HG02840 (cell line): ENCODE measurements around the gene CFAP68.

Source experiments
- ATAC-seq: cut with Tn5 transposase; IDR thresholded peaks from one replicate; pipeline ENCODE4 v1.9.1; 2021; ENCODE audit warnings: mild to moderate bottlenecking, moderate library complexity, moderate number of reproducible peaks; ENCODE audit not compliant: unreplicated experiment, low FRiP score

CFAP68 gene, protein sequence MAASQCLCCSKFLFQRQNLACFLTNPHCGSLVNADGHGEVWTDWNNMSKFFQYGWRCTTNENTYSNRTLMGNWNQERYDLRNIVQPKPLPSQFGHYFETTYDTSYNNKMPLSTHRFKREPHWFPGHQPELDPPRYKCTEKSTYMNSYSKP

DNA sequence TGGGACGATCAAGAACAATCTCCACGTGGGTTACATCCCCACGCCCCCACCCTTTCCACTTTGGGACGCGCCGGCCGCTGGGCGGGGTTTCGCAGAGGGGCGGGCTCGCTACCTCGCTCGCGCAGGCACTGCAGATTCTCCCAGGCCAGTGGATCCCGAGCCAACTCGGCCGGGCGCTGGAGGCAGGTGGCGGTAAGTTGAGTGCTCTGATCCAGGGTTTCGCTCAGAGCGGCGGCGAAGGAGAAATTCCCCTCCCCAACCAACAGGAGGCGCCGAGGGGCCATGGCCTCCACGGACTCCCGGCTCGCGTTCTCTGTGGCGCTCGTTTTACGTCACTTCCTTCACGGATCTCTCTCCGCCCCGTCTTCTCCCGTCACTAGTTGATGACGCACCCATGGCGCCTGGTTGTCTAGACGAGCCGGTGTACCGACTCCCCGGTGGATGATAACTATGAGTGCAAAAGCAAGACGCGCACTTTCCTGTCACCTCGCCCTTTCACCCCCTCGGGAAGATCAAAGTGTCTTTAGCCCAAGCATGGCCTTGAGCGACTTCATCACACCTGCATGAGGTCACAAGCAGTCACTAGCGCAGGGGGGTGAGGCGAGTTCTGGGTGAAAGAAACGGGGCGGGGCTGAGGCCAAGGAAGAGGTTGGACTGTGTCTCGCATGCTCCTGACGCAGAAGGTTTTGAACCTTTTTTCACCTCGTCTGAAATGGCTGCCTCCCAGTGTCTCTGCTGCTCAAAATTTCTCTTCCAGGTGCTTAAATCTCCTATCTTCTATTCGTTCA lies at the start of gene CFAP68, which contains the start of gene FDXACB1:
CFAP68 (plus strand) TSS at position 693 of the 788 bp plus-strand sequence; CDS start at position 713, 20 bp downstream.
FDXACB1 (minus strand) TSS at position 317 of the 788 bp plus-strand sequence; CDS start at position 284, 33 bp downstream.
- ATAC-seq, result peak; percentile 93

DNA sequence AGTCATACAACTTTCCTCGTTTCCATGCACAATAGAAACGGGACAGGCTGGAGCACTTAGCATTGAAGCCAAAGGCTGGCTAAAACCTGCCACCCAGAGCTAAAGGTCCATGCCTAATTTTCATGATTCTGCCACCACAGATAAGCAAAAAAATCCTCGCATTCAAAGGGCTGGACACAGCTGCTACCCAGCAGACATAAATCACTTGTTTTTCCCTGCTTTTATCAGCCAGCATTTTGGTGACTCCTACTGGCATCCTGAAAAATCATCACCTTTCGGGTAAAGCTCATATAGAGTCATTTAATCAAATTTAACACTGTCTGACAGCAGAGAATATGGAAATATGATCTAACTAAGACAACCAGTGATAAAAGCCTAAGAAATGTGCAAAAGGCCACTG lies 45.8 kb upstream of the CFAP68 start:
- ATAC-seq, result no peak

DNA sequence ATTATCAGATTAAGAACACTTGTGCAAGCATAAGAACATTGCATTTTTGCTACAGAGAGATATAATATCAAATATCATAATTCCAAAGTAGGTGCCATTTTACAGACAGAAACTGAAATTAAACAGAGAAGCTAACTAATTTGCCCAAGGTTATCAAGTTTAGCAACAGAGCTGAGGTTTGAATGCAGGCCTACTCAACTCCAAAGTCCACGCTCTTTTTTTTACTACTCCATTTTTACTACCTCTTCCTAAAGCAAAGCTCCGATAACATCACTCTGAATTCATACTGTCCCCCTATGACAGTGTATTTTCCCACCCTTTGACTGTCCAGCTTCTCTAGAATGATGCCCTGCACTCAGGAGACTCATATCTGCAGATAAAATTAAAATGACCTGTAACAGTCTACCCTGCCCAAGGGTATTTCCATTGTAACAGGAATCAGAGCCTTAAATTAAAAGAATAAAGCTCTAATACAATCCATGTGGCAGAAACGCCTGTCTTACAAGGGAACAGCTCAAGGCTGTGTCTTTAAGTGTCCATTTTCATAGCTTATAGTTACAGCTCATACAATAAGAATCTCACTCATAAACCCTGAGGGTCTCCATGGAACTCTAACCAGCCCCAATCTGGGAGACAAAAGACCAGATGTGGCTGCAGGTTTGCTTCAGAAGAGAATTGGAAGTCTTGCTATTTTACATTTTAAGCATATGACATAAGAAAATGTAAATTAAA lies 44.7 kb upstream of the CFAP68 start:
- ATAC-seq, result no peak

DNA sequence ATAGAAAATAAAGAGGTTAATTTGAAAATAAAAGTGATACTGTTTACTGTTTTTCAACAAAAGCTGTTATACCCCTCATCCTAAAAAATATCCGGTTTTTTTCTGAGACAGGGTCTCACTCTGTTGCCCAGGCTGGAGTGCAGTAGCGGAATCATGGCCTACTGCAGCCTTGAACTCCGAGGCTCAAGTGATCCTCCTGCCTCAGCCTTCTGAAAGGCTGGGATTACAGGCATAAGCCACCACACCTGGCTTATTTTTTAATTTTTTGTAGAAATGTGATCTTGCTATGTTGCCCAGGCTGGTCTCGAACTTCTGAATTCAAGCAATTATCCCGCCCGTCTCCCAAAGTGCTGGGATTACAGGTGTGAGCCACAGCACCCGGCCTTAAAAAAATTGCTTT lies 43.7 kb upstream of the CFAP68 start:
- ATAC-seq, result no peak

DNA sequence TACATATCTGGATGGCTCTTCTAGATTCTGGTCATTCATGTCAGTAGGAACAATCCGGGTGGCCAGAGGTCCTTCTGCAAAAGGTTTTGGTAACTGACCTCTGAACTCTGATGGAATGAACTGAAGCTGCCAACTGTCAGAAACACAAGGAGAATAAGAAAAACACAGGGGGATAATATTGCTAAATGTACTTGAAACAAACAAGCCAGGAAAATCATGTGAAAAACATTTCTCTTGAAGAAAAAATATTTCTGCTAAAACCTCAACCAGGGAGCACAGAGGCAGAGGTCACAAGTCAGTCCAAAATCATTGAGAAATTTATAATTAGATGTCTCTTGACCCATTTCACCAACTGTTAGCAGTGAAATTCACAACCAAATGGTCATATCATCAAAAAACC lies 43.2 kb upstream of the CFAP68 start:
- ATAC-seq, result no peak

DNA sequence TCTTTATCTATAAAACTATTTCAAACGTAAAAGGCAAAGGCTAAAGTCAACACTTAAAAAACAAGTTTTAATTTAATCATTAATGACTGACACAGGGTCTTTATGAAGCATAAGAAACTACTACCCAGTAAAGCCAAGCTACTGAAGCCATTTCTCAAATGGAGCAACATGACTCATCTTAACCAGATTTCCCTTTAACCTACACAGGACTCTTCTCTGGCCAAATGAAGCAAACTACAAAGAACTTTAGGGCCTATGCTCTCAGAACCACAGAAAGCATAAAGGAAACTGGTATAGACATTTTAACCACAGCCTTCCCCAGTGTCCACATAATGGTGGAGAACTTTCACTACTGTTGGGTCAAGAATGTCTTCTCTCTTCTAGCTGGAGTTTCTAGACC lies 42.6 kb upstream of the CFAP68 start:
- ATAC-seq, result peak; percentile 76

DNA sequence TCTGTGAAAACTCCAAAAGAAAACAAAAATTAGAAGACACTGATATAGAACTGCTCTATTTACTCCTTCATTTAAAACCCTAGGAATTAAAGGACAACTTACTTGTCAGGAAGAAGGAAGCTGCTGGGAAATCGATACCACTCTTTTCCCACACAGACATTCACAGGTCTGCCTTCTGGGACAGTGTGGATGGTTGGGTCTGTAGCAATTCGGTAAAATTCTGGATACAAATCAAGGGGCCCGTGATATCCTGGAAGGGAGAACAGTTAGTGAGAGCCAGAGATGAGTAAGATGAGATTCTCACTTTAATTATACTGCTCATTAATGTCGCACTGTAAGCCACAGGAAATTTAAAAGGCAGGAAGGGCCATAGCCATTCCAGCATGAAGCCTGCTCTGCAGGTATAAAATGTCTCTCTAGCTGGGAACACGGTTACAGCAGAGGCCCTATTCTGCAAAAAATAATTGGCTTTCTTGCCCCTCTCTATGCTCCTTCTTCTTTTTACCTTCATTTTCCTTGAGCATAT lies 41.9 kb upstream of the CFAP68 start:
- no peak for ATAC-seq

DNA sequence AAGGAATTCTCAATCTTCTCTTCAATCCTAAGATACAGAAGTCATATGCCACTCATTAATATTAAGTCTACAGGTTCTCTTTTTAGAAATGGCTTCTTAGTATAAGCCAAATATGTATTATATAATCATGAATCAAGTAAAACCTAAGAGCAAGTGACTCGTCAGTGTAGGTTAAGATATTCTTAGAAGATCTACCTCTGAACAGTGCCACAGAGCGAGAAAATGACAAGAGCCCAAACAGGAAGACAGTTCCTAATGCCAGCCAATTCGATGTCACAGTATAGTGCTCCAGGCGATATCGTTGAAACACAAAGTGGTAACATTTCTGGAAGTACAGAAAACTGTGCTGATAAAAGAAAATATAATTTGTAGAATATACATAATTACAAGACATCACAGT lies 41.3 kb upstream of the CFAP68 start:
- ATAC-seq, result no peak

DNA sequence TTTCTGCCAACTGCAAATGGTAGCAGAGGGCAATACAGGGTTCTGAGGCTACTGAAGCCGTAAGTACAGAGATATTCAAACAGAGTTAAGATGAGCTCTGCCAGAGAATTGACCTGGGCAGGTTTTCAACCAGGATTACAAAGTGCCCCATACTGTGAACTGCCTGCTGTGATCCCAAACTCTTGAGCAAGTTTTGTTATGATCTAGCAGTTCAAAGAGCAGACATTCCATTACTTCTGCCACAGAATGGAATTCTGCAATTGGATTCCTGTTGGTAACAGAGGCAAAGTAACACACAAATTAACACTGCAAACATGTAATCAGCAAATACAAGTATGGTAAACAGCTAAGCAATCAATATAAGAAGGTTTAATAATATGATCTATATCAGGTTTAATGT lies 39.2 kb upstream of the CFAP68 start:
- no peak for ATAC-seq

DNA sequence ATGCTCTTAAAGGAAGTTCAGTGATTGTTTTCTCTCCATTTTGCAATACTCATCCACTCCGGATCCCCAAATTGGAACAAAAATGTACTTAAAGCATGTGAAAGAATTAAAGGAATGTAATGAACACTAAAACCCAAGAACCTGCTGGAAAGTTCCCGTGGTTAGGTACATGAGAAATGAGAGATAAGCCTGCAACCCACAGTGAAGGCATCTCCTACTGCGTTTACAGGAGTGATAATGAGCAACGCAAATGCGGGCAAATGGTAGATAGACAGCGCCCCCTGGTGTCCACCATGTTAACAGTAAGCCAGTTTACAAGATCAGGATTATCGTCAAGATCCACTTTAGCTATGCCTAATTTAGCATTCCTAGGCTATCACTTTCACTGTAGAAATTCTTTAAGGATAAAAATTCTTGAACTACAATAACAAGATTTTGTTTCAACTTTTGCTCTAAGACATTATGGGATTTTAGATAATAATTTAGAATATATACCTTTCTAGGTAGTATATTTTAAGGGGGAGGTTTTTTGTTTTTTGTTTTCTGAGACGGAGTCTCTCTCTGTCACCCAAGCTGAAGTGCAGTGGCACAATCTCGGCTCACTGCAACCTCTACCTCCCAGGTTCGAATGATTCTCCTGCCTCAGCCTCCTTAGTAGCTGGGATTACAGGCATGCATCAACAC lies 37.8 kb upstream of the CFAP68 start:
- no peak for ATAC-seq

DNA sequence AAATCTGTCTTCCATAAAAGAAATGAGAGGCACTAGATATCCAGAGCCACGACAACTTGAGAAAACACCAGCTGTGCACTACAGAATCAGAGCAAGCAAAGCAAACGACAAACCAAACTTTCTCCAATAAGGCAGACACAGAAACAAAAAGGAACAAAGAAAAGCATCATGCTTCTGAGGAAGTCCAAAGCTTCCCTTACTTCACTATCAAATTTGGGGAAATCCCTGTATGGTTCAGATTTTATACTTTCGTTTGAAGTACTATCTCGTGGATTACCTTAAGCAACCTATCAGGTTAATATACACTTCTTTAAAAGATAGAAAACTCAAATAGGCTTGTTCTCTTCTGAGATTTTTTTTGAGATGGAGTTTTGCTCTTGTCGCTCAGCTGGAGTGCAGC lies 35.7 kb upstream of the CFAP68 start:
- ATAC-seq, result no peak

DNA sequence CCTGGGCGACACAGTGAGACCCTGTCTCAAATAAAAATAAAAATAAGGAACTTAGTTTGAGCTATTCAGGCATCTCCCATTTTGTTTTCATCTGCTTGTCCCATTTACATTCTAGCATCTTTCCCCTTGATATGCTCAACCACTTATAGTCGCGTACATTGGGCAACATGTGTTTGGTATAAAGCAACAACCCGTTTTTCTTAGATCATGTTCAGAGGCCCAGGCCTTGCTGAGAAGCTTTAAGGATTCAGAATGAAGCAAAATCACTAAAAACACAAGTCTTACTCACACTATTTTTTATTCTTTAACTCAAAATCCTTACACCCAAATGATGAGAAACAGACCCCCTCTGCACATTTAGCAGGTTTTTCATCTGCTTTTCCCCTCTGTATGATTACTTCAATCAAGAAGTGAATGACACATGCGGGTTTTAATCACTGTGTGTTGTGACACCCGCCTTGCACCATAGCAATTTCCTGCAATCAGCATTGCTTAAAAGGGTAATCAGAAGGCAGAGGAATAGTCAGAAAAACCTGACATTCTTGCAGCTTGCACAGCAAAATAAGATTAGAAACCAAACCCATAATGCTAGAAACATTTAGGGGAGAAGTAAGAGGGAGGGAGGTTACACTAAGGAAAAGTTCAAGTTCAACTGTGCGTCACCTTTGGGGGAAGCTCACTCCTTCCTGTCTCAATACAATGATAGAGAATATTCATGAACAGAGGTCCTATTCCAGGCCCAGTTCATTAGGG lies 33.9 kb upstream of the CFAP68 start:
- ATAC-seq, result no peak

DNA sequence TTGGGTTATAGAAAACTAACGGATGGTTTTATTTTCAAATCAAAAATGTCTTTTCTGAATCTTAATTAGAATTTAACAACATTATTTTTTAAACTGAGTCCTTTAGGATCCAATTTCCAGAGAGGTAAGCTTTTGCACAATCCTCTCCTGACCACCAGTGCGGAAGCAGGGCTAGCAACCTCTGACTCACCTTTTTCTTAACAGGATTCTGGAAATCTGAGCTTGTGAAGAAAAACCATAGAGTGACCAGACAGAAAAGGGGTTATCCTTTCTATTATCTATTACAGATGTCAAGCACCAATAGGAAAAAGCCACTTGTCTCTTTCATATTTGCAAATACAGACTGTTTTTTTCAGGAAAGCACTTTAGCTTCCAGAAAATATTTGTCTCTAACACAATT lies 33.3 kb upstream of the CFAP68 start:
- no peak for ATAC-seq

DNA sequence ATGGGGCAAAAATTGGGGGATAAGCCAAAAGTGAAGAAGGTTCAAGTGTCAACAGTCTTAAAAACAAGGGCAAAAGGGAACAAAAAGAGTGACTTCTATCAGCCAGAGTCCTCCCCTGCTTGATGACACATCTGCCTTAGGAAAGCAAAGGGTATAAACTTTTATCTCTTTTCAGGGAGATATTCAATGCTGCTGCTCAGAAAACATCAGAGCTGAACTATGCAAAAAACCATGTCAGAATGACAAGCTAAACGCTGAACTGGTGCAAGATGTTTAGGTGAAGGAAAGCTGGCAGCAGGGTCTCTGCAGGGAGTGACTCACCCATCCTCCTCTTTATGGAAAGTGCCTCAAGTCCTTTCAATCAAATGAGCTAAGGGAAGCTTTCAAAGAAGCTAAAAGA lies 32.7 kb upstream of the CFAP68 start:
- ATAC-seq, result no peak

DNA sequence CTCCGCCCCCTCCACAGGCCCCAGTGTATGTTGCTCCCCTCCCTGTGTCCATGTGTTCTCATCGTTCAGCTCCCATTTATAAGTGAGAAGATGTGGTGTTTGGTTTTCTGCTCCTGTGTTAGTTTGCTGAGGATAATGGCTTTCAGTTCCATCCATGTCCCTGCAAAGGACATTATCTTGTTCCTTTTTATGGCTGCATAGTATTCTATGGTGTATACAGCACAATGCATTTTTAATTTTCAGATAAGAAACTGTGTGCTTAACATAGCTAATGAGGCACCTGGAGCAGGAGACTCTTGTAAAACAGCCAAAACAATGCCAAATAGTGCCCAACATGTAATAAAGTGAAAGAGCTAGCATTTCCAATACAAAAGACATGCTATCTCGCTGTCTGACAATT lies 29.7 kb upstream of the CFAP68 start:
- no peak for ATAC-seq

DNA sequence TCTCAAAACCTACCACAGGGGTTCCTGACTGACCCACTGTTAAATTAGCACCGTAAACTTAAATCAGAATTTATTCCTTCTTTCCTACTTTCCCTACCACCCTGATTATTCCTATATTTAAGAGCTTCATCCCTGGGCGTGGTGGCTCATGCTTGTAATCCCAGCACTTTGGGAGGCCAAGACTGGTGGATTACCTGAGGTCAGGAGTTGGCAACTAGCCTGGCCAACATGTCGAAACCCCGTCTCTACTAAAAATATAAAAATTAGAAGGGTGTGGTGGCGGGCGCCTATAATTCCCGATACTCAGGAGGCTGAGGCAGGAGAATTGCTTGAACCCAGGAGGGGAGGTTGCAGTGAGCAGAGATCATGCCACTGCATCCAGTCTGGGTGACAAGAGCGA lies 28.3 kb upstream of the CFAP68 start:
- ATAC-seq, result no peak

DNA sequence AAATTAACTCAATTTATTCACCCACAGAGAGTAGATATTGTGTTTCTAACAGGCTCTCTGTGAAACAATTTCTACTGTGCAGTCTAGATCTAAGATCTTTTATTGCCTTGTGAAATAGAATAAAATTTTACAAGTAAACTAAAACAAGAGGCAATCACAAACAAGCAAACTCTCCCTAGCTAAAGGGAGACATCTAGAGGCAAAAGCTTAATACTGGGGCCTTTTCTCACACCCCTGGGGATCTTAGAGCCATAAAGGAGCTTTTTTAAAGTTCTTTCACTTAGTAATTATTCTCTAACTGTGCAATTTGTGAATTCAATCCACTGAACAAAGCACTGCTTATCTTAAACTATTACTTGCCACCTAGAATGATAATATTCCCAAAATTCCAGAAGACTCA lies 27.7 kb upstream of the CFAP68 start:
- no peak for ATAC-seq

DNA sequence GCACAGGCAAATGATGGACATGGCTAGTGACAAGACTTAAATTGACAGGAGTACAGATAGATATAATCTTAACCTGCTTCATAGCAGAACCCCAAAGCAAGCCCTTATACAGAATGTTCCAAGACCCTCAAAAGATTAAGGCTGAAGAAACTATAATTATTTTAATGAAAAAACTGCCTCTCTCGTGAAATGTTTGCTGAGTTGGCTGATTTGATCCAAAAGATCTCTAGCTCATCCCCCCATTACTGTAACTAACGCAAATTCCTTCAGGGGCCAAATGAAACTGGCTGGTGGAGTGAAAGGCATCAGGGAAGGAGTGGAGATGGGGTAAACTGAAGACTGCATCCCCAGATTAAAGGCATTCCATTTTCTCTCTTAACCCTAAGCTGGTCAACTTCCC lies 27.2 kb upstream of the CFAP68 start:
- no peak for ATAC-seq

DNA sequence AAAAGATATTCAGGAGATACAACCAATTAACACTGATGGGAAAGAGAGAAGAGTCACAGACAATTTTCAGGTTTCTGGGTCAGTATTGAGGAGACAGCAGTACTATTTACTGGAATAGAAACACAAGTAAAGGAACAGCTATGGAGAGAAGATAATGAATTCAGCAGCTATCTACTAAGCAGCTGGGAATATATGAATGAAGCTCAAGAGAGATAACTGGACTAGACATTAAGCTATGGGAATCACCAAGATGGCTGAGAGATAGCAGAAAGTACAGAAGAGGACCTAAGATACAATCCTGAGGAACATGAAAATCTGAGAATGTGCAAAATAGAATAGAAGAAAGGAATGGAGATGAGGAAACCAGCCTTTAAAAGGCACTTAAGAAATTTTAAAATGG lies 23.8 kb upstream of the CFAP68 start:
- no peak for ATAC-seq

DNA sequence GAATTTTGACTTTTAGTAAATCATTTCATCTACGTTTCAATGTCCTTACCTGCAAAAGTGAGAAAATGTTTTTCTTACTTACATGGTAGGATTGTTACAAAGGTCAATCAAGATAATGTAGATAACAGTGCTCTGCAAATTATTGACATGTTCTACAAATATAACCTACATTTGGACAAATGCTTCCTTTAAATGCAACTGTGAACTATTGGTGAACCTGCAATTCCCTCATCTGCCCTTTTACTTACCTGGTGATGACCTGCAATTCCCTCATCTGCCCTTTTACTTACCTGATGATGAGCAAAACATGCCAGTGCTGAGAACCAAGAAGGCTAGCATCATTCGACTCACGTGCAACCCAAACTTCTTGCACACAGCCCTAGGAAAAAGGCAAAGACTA lies 19.1 kb upstream of the CFAP68 start:
- no peak for ATAC-seq
